A673 (cell line): ENCODE measurements around the gene TRPM1. TPM values are rescaled to one million over a fixed set of nuclear protein-coding genes. Genes with fewer than 3 reads are reported as not detected.

Experiments
- BruUV-seq: library from RNA; stranded (reverse); fragments of 400-500 nt; replicated peaks from 2 replicates; lab custom pipeline; 2021; lab: Mats Ljungman, UMichigan
- CTCF ChIA-PET: fragments of 300-600 bp; sonication (Branson Sonifier 250); formaldehyde crosslinking; loops from one replicate; lab custom pipeline; 2022; ENCODE audit warnings: antibody characterized with exemption; lab: Charles Lee
- POLR2A ChIA-PET: fragments of 300-600 bp; sonication (Branson Sonifier 250); formaldehyde crosslinking; loops from one replicate; lab custom pipeline; 2022; ENCODE audit warnings: antibody characterized with exemption; ENCODE audit not compliant: low non-redundant PET; lab: Charles Lee
- DNase-seq: peaks from one replicate; pipeline ENCODE4 v3.0.0-alpha.2; 2015; ENCODE audit warnings: low spot score
- H3K27ac ChIP-seq: fragments of 200-600 bp; sonication (generic); 2 replicates; pipeline ENCODE4 v1.5.1; 2016; ENCODE audit warnings: mixed run types, low read depth, mild to moderate bottlenecking, mixed read lengths, antibody characterized with exemption, low read length; ENCODE audit not compliant: poor library complexity, severe bottlenecking
- H3K27me3 ChIP-seq: fragments of 200-600 bp; sonication (generic); replicated peaks from 2 replicates; pipeline ENCODE4 v1.6.1; 2017; ENCODE audit warnings: mixed run types, low read depth, mild to moderate bottlenecking, mixed read lengths, antibody characterized with exemption, low read length; ENCODE audit not compliant: insufficient read depth, poor library complexity
- H3K36me3 ChIP-seq: fragments of 200-600 bp; sonication (generic); 2 replicates; pipeline ENCODE4 v1.6.1; 2016; ENCODE audit warnings: mixed run types, mild to moderate bottlenecking, mixed read lengths, antibody characterized with exemption, low read length; ENCODE audit not compliant: insufficient read depth, poor library complexity, severe bottlenecking
- H3K4me1 ChIP-seq: fragments of 200-600 bp; sonication (generic); 2 replicates; pipeline ENCODE4 v1.6.1; 2017; ENCODE audit warnings: mixed run types, mild to moderate bottlenecking, mixed read lengths, antibody characterized with exemption, low read length; ENCODE audit not compliant: insufficient read depth, poor library complexity, severe bottlenecking
- H3K4me3 ChIP-seq: fragments of 200-600 bp; sonication (generic); 2 replicates; pipeline ENCODE4 v1.5.1; 2016; ENCODE audit warnings: low read depth, mixed run types, mild to moderate bottlenecking, mixed read lengths, low read length; ENCODE audit not compliant: poor library complexity, severe bottlenecking
- H3K9me3 ChIP-seq: fragments of 200-600 bp; sonication (generic); 2 replicates; pipeline ENCODE4 v1.6.1; 2016; ENCODE audit warnings: mixed run types, low read depth, mild to moderate bottlenecking, mixed read lengths, antibody characterized with exemption, low read length; ENCODE audit not compliant: poor library complexity, severe bottlenecking
- CTCF ChIP-seq: fragments of 300-800, 200-600 bp; sonication (generic); conservative IDR thresholded peaks from 2 replicates; pipeline ENCODE4 v1.5.1; 2017; ENCODE audit warnings: low read depth, mild to moderate bottlenecking, antibody characterized with exemption, low read length, moderate library complexity, mixed read lengths
- EZH2 ChIP-seq: fragments of 200-600 bp; sonication (generic); IDR thresholded peaks from 2 replicates; pipeline ENCODE4 v1.6.1; 2017; ENCODE audit warnings: borderline replicate concordance, low read depth, mild to moderate bottlenecking, mixed read lengths, antibody characterized with exemption, low read length; ENCODE audit not compliant: poor library complexity, severe bottlenecking
- intact Hi-C: fragments of 100-400 bp; cut with micrococcal nuclease; formaldehyde crosslinking; loops from one replicate; pipeline ENCODE4 v1.10.0; 2022; ENCODE audit not compliant: unreplicated experiment
- total RNA-seq: library from RNA; stranded (reverse); gene quantifications from 2 replicates; pipeline ENCODE4 v1.2.3, GENCODE V29; 2021

The TRPM1 gene
- total RNA-seq, 1 experiment from 2014 or later: not detected

GRCh38 chr15:31031471-31032067 is 70.0 kb downstream of the TRPM1 start:
- no TSS peak for BruUV-seq

GRCh38 chr15:31027910-31028578 is 73.5 kb downstream of the TRPM1 start:
- no peak overlapping the region for H3K27ac ChIP-seq
- no peaks in the 10 kb centered on the region for H3K9me3 ChIP-seq
- no peak overlapping the region for H3K4me3 ChIP-seq
- POLR2A ChIA-PET: interaction anchor here (0.6 kb wide), 2 partner anchors 85 to 333 kb away, joined by 3 read pairs; no protein-coding TSS in a partner anchor
- no peaks in the 10 kb centered on the region for H3K36me3 ChIP-seq
- intact Hi-C loops: no loop called here
- DNase-seq: peak; percentile 21
- BruUV-seq: no TSS peak
- peaks cover 29% of the 10 kb centered on the region for H3K4me1 ChIP-seq
- H3K27me3 ChIP-seq: peaks cover 4% of the 10 kb centered on the region
- TF ChIP-seq CTCF (no peak), EZH2 (no peak)
- CTCF ChIA-PET: no interaction called here

More at GRCh38 chr15:31031471-31032067, 70.0 kb downstream of the TRPM1 start:
- TF ChIP-seq CTCF (no peak), EZH2 (no peak)
- Histone ChIP-seq H3K4me3 (no peak overlapping the region), H3K36me3 (no peaks in the 10 kb centered on the region), H3K27ac (no peak overlapping the region), H3K4me1 (peaks cover 45% of the 10 kb centered on the region), H3K9me3 (no peaks in the 10 kb centered on the region), H3K27me3 (peaks cover under 1% of the 10 kb centered on the region)
- ChIA-PET CTCF (no interaction called here), POLR2A (no interaction called here)
- intact Hi-C loops: loop anchor here (5.0 kb wide), 1 partner anchor 39 kb away; the partner anchor contains the start of gene MTMR10
- no peak for DNase-seq

DNA sequence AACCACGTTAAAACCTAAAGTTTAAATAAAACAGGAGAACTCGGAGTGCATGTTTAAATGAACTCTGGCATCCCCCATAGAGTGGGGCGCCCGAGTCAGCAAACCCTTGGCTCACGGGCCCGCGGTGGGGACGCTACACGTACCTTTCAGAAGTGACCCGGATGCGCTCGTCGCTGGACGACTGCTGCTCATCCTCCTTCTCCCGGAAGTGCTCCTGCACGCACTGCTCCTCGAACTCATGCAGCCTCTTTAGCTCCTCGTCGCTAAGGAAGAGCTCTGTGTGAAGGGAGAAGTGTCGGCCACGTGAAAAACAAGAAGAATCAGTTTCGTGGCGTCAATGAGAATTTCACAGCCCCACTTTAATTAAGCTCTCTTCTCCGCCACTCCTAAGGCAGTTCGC is 75.5 kb downstream of the TRPM1 start:
- BruUV-seq: no TSS peak
- intact Hi-C loops: no loop called here
- no peak for TF ChIP-seq EZH2
- TF ChIP-seq CTCF: no peak
- Histone ChIP-seq H3K27me3 (peaks cover 4% of the 10 kb centered on the region), H3K27ac (no peak overlapping the region), H3K9me3 (no peaks in the 10 kb centered on the region), H3K36me3 (no peaks in the 10 kb centered on the region), H3K4me1 (peaks cover 14% of the 10 kb centered on the region), H3K4me3 (no peak overlapping the region)
- DNase-seq: no peak
- CTCF ChIA-PET: no interaction called here
- POLR2A ChIA-PET: no interaction called here
